Heart left ventricle (tissue), 16 donors: ENCODE data around the gene KCTD5. TPM values are rescaled to one million over a fixed set of nuclear protein-coding genes. Genes with fewer than 3 reads are reported as not detected.
A peak's percentile ranks its signal among the peaks of the same experiment; 100 is the strongest.

Experiments used
- ATAC-seq, 4 donors: fragments of 200-7000 bp; cut with Tn5 transposase; one replicate each; pipeline ENCODE4 v1.9.1; 2020 to 2022; ENCODE audit warnings: moderate library complexity in 4 of 4, mild to moderate bottlenecking in 3 of 4, moderate number of reproducible peaks in 1 of 4
- DNase-seq, 5 donors: peaks; one replicate each; pipeline ENCODE4 v3.0.0-alpha.2; 2020
- H3K27ac ChIP-seq, 12 donors: fragments of 200-600 bp; sonication (generic) in 4 of 12; one replicate each; pipeline versions ENCODE4 v1.5.0 to v1.8.0; 2016 to 2022; ENCODE audit warnings: mild to moderate bottlenecking in 2 of 12
- H3K27me3 ChIP-seq, 9 donors: fragments of 200-600 bp; sonication (generic) in 2 of 9; one replicate each; pipeline versions ENCODE4 v1.5.1 to v1.8.0; 2016 to 2022; ENCODE audit warnings: mild to moderate bottlenecking in 3 of 9
- H3K36me3 ChIP-seq, 9 donors: fragments of 200-600 bp; sonication (generic) in 2 of 9; one replicate each; pipeline versions ENCODE4 v1.5.0 to v1.8.0; 2018 to 2022; ENCODE audit warnings: mild to moderate bottlenecking in 2 of 9
- H3K4me1 ChIP-seq, 12 donors: fragments of 200-600 bp; sonication (generic) in 4 of 12; one replicate each; pipeline versions ENCODE4 v1.5.0 to v1.8.0; 2016 to 2022; ENCODE audit warnings: mild to moderate bottlenecking in 3 of 12
- H3K4me3 ChIP-seq, 12 donors: fragments of 200-600 bp; sonication (generic) in 4 of 12; one replicate each; pipeline versions ENCODE4 v1.5.0 to v1.8.0; 2017 to 2022; ENCODE audit warnings: mild to moderate bottlenecking in 9 of 12, moderate library complexity in 4 of 12
- H3K9me3 ChIP-seq, 12 donors: fragments of 200-600 bp; sonication (generic) in 4 of 12; one replicate each; pipeline versions ENCODE4 v1.5.0 to v1.8.0; 2016 to 2022; ENCODE audit warnings: mild to moderate bottlenecking in 1 of 12
- CTCF ChIP-seq, 12 donors: fragments of 200-600 bp; sonication (generic) in 4 of 12; IDR thresholded peaks; one replicate each; pipeline versions ENCODE4 v1.5.0 to v1.8.0; 2018 to 2022; ENCODE audit warnings: antibody characterized with exemption in 12 of 12, mild to moderate bottlenecking in 5 of 12
- POLR2A ChIP-seq, 2 donors: fragments of 450-650 bp; IDR thresholded peaks; one replicate each; pipeline ENCODE4 v1.6.1; 2017; ENCODE audit warnings: antibody characterized with exemption in 2 of 2, mild to moderate bottlenecking in 2 of 2, moderate library complexity in 2 of 2
- WGBS, 4 donors: extraction: QIAGEN DNeasy Blood & Tissue Kit in 2 of 4; methylation state at CpG; one replicate each; pipeline versions ENCODE4 v1.1.5 to v1.1.7; 2013 to 2018; 5-methylcytosine and 5-hydroxymethylcytosine counted together
- intact Hi-C, 10 donors: fragments of 100-400 bp; cut with DNase I; formaldehyde crosslinking; loops; one replicate each; pipeline versions ENCODE4 v1.11.1 to v1.14.2; 2022
- polyA plus RNA-seq, 2 donors: library from polyadenylated mRNA; stranded (reverse); fragments of 200-250 nt; gene quantifications; one replicate each; pipeline ENCODE4 v1.2.3, GENCODE V29; 2013
- total RNA-seq, 9 donors: library from RNA; depleted of rRNA in 2 of 9; stranded (reverse); fragments of >200 nt in 2 of 9; fragmentation: NEBNext Ultra II Directional in 3 of 9; extraction: Animal tissue kit (Norgen Biotek cat#: 25700) in 3 of 9; gene quantifications; one replicate each; pipeline versions ENCODE4 v1.1.0 to v1.2.4, GENCODE V29; 2016 to 2023
- donor health status: ischemic (EF 13 %, LVEDD 7.1; RV severe dilation, severe dysfunction).
- donor health status: healthy with polysubstance abuse.
- donor health status: DM: no; HTN: yes; CAD: no.
- donor health status: DM: no; HTN: no; CAD: no.
- donor health status: ischemic (EF 25% LVEDD 6.9; RV normal size, moderate dysfunction).
- donor health status: ischemic (EF 25% LVEDD 5.7; RV mildly dilated, moderate dysfunction).
- donor health status: healthy.
- donor health status: DM: yes; HTN: yes; CAD: no.
- donor health status: ischemic (EF 35%, LVEDD 5.7; RV mildly dilated, moderate dysfunction).
- donor health status: nonischemic (EF 11% LVEDD 7.7; RV severe dilation, severe dysfunction).
- donor health status: DM: yes; HTN: yes; CAD: no.
- donor health status: PGD.
- donor health status: ischemic (EF 29% LVEDD 5.4; RV normal size, mild dysfunction).
- donor health status: nonischemic (EF 23%, LVEDD 6.1; RV moderate dilation, normal function).

KCTD5 gene
- total and polyA plus RNA-seq, 11 donors = 6.2 to 24.3 (median 11.1) TPM

DNA sequence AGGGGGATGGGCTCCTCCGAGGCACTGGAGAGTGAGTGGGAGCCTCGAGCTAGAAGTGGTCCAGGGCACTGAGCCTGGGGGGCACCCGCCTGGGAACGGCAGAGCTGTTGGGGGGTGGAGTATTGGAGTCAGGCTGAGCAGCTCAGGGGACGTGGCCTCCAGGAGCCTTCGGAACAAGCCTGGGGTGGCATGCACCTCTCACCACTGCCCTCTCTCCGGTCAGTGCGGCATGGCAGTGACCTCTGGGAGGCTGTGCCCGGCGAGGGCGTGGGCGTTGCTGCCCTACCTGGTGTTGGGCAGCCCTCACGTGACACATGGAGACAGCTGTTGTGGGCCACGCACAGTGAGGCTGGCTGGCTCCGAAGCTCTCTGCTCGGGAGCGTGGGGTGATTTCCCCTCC lies 23.8 kb downstream of the KCTD5 start:
- DNase-seq (no peak), ATAC-seq (no peak)
- Histone ChIP-seq H3K4me1 (peaks cover 0 to 24% (median 11%) of the 10 kb centered on the region in 12 donors), H3K9me3 (no peaks in the 10 kb centered on the region), H3K4me3 (no peak overlapping the region), H3K27ac (no peak overlapping the region), H3K27me3 (no peaks in the 10 kb centered on the region), H3K36me3 (peaks cover 0 to 88% (median 52%) of the 10 kb centered on the region in 9 donors)
- WGBS, 4 donors = 90 to 96% (median 95%) methylated on average over 10 to 17 of the region's 17 CpGs
- TF ChIP-seq POLR2A (IDR thresholded peaks at IDR 0.05) (no peak), CTCF (IDR thresholded peaks at IDR 0.05) (no peak)
- intact Hi-C loops = no loop called here

DNA sequence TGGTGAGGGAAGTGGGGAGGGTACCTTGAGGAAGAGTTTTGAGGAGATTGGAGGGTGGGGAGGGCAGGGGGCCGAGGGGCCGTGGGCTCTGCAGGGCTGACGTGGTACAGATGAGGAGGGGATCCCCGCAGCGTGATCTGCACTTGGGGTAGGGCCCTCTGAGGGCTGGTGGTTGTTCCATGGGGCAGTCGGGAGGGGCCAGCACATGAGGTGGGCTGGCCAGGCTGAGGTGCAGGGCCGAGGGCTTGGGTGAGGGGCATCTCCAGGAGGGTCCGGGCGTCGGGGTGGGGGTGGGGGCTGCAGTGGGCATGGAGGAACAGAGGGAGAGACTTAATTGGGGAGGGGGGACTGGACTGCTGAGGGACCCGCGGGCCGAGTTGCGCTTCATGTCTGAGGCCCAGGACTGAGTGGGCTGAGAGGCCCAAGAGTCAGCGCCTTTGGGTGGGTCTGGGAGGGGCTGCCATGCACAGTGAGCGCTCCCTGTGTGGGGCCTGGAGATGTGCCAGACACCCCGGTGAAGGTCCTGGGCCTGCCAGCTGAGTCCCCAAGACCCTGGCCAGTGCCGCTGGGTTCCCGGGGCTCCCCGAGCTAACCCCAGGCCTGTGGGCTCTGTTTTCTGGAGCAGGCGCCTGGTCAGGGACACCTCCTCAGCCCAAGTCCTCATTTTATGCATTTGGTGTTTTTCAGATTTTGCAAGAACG lies 24.4 kb downstream of the KCTD5 start:
- DNase-seq = no peak
- no peak for ATAC-seq
- H3K9me3 ChIP-seq = no peaks in the 10 kb centered on the region
- peaks cover 0 to 81% (median 50%) of the 10 kb centered on the region in 9 donors for H3K36me3 ChIP-seq
- intact Hi-C loops = no loop called here
- no peak for TF ChIP-seq POLR2A (IDR thresholded peaks at IDR 0.05)
- TF ChIP-seq CTCF (IDR thresholded peaks at IDR 0.05) = no peak
- no peak overlapping the region for H3K4me3 ChIP-seq
- peaks cover 0 to 24% (median 11%) of the 10 kb centered on the region in 12 donors for H3K4me1 ChIP-seq
- H3K27me3 ChIP-seq = no peaks in the 10 kb centered on the region
- 94 to 98% (median 95%) methylated on average over 15 to 22 of the region's 22 CpGs for WGBS, 4 donors
- H3K27ac ChIP-seq = no peak overlapping the region

GRCh38 chr16:2707368-2708289 lies 25.3 kb downstream of the KCTD5 start:
- H3K9me3 ChIP-seq = no peaks in the 10 kb centered on the region

More at GRCh38 chr16:2707368-2708289, 25.3 kb downstream of the KCTD5 start:
- Histone ChIP-seq H3K36me3 (peaks cover 0 to 72% (median 43%) of the 10 kb centered on the region in 9 donors), H3K27me3 (no peaks in the 10 kb centered on the region), H3K4me3 (no peak overlapping the region), H3K27ac (no peak overlapping the region), H3K4me1 (peaks cover 0 to 24% (median 11%) of the 10 kb centered on the region in 12 donors)
- no peak for TF ChIP-seq CTCF (IDR thresholded peaks at IDR 0.05)
- TF ChIP-seq POLR2A (IDR thresholded peaks at IDR 0.05) = no peak
- 92 to 93% (median 93%) methylated on average over 49 to 51 of the region's 51 CpGs for WGBS, 4 donors
- DNase-seq (peak in 1 of 5 donors; percentile 59), ATAC-seq (no peak)
- intact Hi-C loops = no loop called here
